MM.1S (cell line): Measurements from ENCODE around the gene SPAG16.

Experiments used
- EZH2 ChIP-seq: fragments of 300-600 bp; sonication (generic); optimal IDR thresholded peaks from 2 replicates; pipeline ENCODE3; 2017; ENCODE audit warnings: low read depth, mild to moderate bottlenecking, antibody characterized with exemption, low read length, mixed read lengths
- EZH2phosphoT487 ChIP-seq: fragments of 300-600 bp; sonication (generic); IDR thresholded peaks from 2 replicates; pipeline ENCODE4 v1.6.1; 2018; ENCODE audit warnings: antibody characterized with exemption, low read length
- TF ChIP-seq, protein P1 (sequence below): fragments of 300-600 bp; sonication (generic); IDR thresholded peaks from 2 replicates; pipeline ENCODE4 v1.5.1; 2016; ENCODE audit warnings: antibody characterized with exemption, low read length, mixed read lengths

DNA sequence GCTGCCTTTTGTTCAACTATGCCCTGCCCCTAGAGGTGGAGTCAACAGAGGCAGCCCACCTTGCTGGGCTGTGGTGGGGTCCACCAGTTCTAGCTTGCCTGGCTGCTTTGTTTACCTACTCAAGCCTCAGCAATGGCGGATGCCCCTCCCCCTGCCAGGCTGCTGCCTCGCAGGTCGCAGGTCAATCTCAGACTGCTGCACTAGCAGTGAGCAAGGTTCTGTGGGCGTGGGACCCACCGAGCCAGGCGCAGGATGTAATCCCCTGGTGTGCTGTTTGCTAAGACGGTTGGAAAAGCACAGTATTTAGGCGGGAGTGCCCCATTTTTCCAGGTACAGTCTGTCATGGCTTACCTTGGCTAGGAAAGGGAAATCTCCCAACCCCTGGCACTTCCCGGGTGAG is 993.6 kb downstream of the SPAG16 start:
- TF ChIP-seq, protein P1, sequence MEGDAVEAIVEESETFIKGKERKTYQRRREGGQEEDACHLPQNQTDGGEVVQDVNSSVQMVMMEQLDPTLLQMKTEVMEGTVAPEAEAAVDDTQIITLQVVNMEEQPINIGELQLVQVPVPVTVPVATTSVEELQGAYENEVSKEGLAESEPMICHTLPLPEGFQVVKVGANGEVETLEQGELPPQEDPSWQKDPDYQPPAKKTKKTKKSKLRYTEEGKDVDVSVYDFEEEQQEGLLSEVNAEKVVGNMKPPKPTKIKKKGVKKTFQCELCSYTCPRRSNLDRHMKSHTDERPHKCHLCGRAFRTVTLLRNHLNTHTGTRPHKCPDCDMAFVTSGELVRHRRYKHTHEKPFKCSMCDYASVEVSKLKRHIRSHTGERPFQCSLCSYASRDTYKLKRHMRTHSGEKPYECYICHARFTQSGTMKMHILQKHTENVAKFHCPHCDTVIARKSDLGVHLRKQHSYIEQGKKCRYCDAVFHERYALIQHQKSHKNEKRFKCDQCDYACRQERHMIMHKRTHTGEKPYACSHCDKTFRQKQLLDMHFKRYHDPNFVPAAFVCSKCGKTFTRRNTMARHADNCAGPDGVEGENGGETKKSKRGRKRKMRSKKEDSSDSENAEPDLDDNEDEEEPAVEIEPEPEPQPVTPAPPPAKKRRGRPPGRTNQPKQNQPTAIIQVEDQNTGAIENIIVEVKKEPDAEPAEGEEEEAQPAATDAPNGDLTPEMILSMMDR = no peak
- TF ChIP-seq EZH2 (no peak), EZH2phosphoT487 (no peak)
